SKM-1 (cell line): ENCODE data around the gene EHBP1.

Source experiments
- DNase-seq: peaks from one replicate; lab custom pipeline; 2025; ENCODE audit not compliant: unreplicated experiment; lab: John Stamatoyannopoulos, UW

EHBP1 gene

GRCh38 chr2:63047321-63048279 lies 342.1 kb downstream of the EHBP1 start:
- no peak for DNase-seq

- DNase-seq: no peak
Observed at GRCh38 chr2:63048367-63049171, 343.1 kb downstream of the EHBP1 start.

- DNase-seq: no peak
Observed at GRCh38 chr2:63049211-63049969, 343.9 kb downstream of the EHBP1 start.

- DNase-seq: no peak
Observed at GRCh38 chr2:63049970-63050333, 344.4 kb downstream of the EHBP1 start.

- peak; percentile 64 for DNase-seq
Observed at GRCh38 chr2:63050334-63051041, 345.0 kb downstream of the EHBP1 start, which contains the start of gene OTX1. TSS of gene OTX1 (plus strand) at chr2:63050830. CDS start at chr2:63052991, 2,161 bp downstream.

- DNase-seq: no peak
Observed at GRCh38 chr2:63051042-63051794, 345.7 kb downstream of the EHBP1 start.

GRCh38 chr2:63051795-63052333 lies 346.4 kb downstream of the EHBP1 start:
- DNase-seq: no peak

- DNase-seq: no peak
Observed at GRCh38 chr2:63052411-63053080, 347.0 kb downstream of the EHBP1 start.

- no peak for DNase-seq
Observed at GRCh38 chr2:63053081-63053888, 347.8 kb downstream of the EHBP1 start.

GRCh38 chr2:63053889-63054602 lies 348.5 kb downstream of the EHBP1 start:
- no peak for DNase-seq

- DNase-seq: no peak
Observed at GRCh38 chr2:63054841-63055225, 349.3 kb downstream of the EHBP1 start.

GRCh38 chr2:63055226-63056106 lies 350.0 kb downstream of the EHBP1 start:
- no peak for DNase-seq

- no peak for DNase-seq
Observed at GRCh38 chr2:63056107-63057050, 350.9 kb downstream of the EHBP1 start.

- no peak for DNase-seq
Observed at GRCh38 chr2:63057249-63058143, 352.0 kb downstream of the EHBP1 start.
